ENCODE data around the gene ZNF446.

DNA sequence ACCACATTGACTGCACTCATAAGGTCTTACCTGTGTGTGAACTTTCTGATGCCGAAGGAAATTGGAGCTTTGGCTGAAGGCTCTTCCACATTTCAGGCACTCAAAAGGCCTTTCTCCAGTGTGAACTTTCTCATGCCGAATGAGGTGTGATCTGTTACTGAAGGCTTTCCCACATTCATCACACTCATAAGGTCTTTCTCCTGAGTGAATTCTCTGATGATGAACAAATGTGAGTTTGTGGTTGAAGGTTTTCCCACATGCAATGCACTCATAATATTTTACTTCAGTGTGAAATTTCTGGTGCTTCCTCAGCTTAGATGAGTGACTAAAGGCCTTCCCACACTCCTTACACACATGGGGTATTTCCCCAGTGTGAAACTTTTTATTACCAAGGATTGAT is 41.9 kb upstream of the ZNF446 start:
- TF ChIP-seq, protein P1, sequence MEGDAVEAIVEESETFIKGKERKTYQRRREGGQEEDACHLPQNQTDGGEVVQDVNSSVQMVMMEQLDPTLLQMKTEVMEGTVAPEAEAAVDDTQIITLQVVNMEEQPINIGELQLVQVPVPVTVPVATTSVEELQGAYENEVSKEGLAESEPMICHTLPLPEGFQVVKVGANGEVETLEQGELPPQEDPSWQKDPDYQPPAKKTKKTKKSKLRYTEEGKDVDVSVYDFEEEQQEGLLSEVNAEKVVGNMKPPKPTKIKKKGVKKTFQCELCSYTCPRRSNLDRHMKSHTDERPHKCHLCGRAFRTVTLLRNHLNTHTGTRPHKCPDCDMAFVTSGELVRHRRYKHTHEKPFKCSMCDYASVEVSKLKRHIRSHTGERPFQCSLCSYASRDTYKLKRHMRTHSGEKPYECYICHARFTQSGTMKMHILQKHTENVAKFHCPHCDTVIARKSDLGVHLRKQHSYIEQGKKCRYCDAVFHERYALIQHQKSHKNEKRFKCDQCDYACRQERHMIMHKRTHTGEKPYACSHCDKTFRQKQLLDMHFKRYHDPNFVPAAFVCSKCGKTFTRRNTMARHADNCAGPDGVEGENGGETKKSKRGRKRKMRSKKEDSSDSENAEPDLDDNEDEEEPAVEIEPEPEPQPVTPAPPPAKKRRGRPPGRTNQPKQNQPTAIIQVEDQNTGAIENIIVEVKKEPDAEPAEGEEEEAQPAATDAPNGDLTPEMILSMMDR (IDR thresholded peaks at IDR 0.05), result no peak
- TF ChIP-seq ATF1 (CRISPR knock-in tag; IDR thresholded peaks at IDR 0.05) (no peak), PRRX2 (CRISPR knock-in tag; IDR thresholded peaks at IDR 0.05) (no peak), ZBTB21 (CRISPR knock-in tag; IDR thresholded peaks at IDR 0.05; ENCODE audit: borderline replicate concordance) (no peak), ZNF219 (CRISPR knock-in tag; IDR thresholded peaks at IDR 0.05; ENCODE audit: borderline replicate concordance) (no peak), ELF4 (CRISPR knock-in tag; IDR thresholded peaks at IDR 0.05; ENCODE audit: low read depth) (no peak), ZNF121 (CRISPR knock-in tag; IDR thresholded peaks at IDR 0.05) (no peak), CBFB (CRISPR knock-in tag; IDR thresholded peaks at IDR 0.05; ENCODE audit: low read depth) (no peak), CREB1 (CRISPR knock-in tag; IDR thresholded peaks at IDR 0.05) (no peak)
- TF ChIP-seq, protein P2, sequence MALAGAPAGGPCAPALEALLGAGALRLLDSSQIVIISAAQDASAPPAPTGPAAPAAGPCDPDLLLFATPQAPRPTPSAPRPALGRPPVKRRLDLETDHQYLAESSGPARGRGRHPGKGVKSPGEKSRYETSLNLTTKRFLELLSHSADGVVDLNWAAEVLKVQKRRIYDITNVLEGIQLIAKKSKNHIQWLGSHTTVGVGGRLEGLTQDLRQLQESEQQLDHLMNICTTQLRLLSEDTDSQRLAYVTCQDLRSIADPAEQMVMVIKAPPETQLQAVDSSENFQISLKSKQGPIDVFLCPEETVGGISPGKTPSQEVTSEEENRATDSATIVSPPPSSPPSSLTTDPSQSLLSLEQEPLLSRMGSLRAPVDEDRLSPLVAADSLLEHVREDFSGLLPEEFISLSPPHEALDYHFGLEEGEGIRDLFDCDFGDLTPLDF (CRISPR knock-in tag; IDR thresholded peaks at IDR 0.05), result no peak
- TF ChIP-seq, protein P3, sequence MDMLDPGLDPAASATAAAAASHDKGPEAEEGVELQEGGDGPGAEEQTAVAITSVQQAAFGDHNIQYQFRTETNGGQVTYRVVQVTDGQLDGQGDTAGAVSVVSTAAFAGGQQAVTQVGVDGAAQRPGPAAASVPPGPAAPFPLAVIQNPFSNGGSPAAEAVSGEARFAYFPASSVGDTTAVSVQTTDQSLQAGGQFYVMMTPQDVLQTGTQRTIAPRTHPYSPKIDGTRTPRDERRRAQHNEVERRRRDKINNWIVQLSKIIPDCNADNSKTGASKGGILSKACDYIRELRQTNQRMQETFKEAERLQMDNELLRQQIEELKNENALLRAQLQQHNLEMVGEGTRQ (CRISPR knock-in tag; IDR thresholded peaks at IDR 0.05), result no peak
- TF ChIP-seq, protein P4, sequence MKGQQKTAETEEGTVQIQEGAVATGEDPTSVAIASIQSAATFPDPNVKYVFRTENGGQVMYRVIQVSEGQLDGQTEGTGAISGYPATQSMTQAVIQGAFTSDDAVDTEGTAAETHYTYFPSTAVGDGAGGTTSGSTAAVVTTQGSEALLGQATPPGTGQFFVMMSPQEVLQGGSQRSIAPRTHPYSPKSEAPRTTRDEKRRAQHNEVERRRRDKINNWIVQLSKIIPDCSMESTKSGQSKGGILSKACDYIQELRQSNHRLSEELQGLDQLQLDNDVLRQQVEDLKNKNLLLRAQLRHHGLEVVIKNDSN (CRISPR knock-in tag; IDR thresholded peaks at IDR 0.05), result no peak
- TF ChIP-seq, protein P5, sequence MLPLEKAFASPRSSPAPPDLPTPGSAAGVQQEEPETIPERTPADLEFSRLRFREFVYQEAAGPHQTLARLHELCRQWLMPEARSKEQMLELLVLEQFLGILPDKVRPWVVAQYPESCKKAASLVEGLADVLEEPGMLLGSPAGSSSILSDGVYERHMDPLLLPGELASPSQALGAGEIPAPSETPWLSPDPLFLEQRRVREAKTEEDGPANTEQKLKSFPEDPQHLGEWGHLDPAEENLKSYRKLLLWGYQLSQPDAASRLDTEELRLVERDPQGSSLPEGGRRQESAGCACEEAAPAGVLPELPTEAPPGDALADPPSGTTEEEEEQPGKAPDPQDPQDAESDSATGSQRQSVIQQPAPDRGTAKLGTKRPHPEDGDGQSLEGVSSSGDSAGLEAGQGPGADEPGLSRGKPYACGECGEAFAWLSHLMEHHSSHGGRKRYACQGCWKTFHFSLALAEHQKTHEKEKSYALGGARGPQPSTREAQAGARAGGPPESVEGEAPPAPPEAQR (CRISPR knock-in tag; IDR thresholded peaks at IDR 0.05), result no peak
- TF ChIP-seq, protein P6, sequence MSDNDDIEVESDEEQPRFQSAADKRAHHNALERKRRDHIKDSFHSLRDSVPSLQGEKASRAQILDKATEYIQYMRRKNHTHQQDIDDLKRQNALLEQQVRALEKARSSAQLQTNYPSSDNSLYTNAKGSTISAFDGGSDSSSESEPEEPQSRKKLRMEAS (CRISPR knock-in tag; IDR thresholded peaks at IDR 0.05), result no peak
